HepG2 (cell line): Measurements from ENCODE around the gene PLB1. TPM values are rescaled to one million over a fixed set of nuclear protein-coding genes. Genes with fewer than 3 reads are reported as not detected.

Experiments
- ATAC-seq: fragments of 200-7000 bp; cut with Tn5 transposase; 3 replicates; pipeline ENCODE4 v1.9.1; 2020; ENCODE audit warnings: mild to moderate bottlenecking, moderate library complexity
- BruUV-seq: library from RNA; stranded (reverse); fragments of 400-500 nt; replicated peaks from 2 replicates; lab custom pipeline; 2021; lab: Mats Ljungman, UMichigan
- CTCF ChIA-PET: fragments of 300-600 bp; formaldehyde crosslinking; extraction: SDS; loops from one replicate; lab custom pipeline; 2021; ENCODE audit warnings: low total read pairs, inconsistent platforms, low intra/inter-chr PET ratio; lab: Yijun Ruan, JAX
- POLR2A ChIA-PET: fragments of 350-600 bp; sonication (Branson Sonifier 250); formaldehyde crosslinking; loops from one replicate; lab custom pipeline; 2020; ENCODE audit warnings: antibody characterized with exemption, inconsistent platforms; lab: Yijun Ruan, JAX
- DNase-seq: peaks from one replicate; pipeline ENCODE4 v3.0.0-alpha.2; 2015; ENCODE audit warnings: low spot score
- FAIRE-seq: peaks from 3 replicates; lab custom pipeline; 2011; peaks lifted over from hg19 to GRCh38; lab: Jason Lieb, UNC
- H2AFZ ChIP-seq: one replicate; pipeline ENCODE4 v1.6.1; 2011; ENCODE audit warnings: low read length, inconsistent platforms
- H3K27ac ChIP-seq: fragments of 300-600 bp; 3 replicates; pipeline ENCODE4 v1.8.0; 2011; ENCODE audit warnings: mixed run types, mild to moderate bottlenecking, mixed read lengths, low read length, inconsistent platforms; ENCODE audit not compliant: insufficient read depth; ENCODE audit errors: extremely low read length
- H3K27me3 ChIP-seq, 2 experiments: fragments of 200-600 bp in 1 of 2; 2 replicates in 1 of 2; 3 replicates in 1 of 2; pipeline versions ENCODE4 v1.6.0 to v1.8.0; 2011; ENCODE audit warnings: low read length in 2 of 2, mild to moderate bottlenecking in 2 of 2, moderate library complexity in 2 of 2, inconsistent platforms in 1 of 2; ENCODE audit not compliant: insufficient read depth in 2 of 2, control insufficient read depth in 1 of 2
- H3K36me3 ChIP-seq, 2 experiments: fragments of 200-600 bp in 1 of 2; replicated peaks in 1 of 2; 2 replicates in 1 of 2; 3 replicates in 1 of 2; pipeline versions ENCODE4 v1.5.1 to v1.8.0; 2011; ENCODE audit warnings: low read length in 2 of 2, inconsistent platforms in 1 of 2; ENCODE audit not compliant: insufficient read depth in 2 of 2, control insufficient read depth in 1 of 2
- H3K4me1 ChIP-seq: 2 replicates; pipeline ENCODE4 v1.5.1; 2012; ENCODE audit warnings: low read length, inconsistent platforms; ENCODE audit not compliant: insufficient read depth
- H3K4me2 ChIP-seq: 2 replicates; pipeline ENCODE4 v1.6.0; 2011; ENCODE audit warnings: low read depth, low read length, inconsistent platforms
- H3K4me3 ChIP-seq, 3 experiments: fragments of 200-600 bp in 1 of 3; sonication (generic), shearing (Covaris generic) in 1 of 3; replicated peaks in 1 of 3; 2 replicates each; pipeline ENCODE4 v1.5.1; 2011 to 2016; ENCODE audit warnings: low read length in 3 of 3, inconsistent platforms in 2 of 3, low read depth in 2 of 3, mild to moderate bottlenecking in 2 of 3, control low read depth in 1 of 3, mixed read lengths in 1 of 3; ENCODE audit not compliant: insufficient read depth in 1 of 3
- H3K79me2 ChIP-seq: one replicate; pipeline ENCODE4 v1.6.1; 2011; ENCODE audit warnings: low read length, inconsistent platforms; ENCODE audit not compliant: insufficient read depth
- H3K9ac ChIP-seq: 2 replicates; pipeline ENCODE4 v1.6.0; 2011; ENCODE audit warnings: mild to moderate bottlenecking, low read depth, low read length, inconsistent platforms; ENCODE audit not compliant: insufficient read depth
- H3K9me3 ChIP-seq: 2 replicates; pipeline ENCODE4 v1.5.1; 2012; ENCODE audit warnings: mild to moderate bottlenecking, low read length
- H4K20me1 ChIP-seq: 2 replicates; pipeline ENCODE4 v1.6.0; 2011; ENCODE audit warnings: inconsistent platforms, mild to moderate bottlenecking, low read length, moderate library complexity; ENCODE audit not compliant: insufficient read depth
- ELF4 ChIP-seq: sonication (generic); formaldehyde crosslinking; IDR thresholded peaks from 2 replicates; pipeline ENCODE4 v1.5.0; 2020; ENCODE audit warnings: missing genetic modification reagents, mild to moderate bottlenecking, moderate library complexity, borderline replicate concordance
- KDM4B ChIP-seq: sonication (generic); formaldehyde crosslinking; IDR thresholded peaks from 2 replicates; pipeline ENCODE4 v1.4.0; 2020; ENCODE audit warnings: missing genetic modification reagents
- MAZ ChIP-seq, 2 experiments: sonication (generic) in 1 of 2; formaldehyde crosslinking in 1 of 2; IDR thresholded peaks; 2 replicates each; pipeline versions ENCODE4 v1.5.0 to v1.6.1; 2012 to 2020; ENCODE audit warnings: low read depth in 2 of 2, mild to moderate bottlenecking in 2 of 2, borderline replicate concordance in 1 of 2, improper control_type of control experiment in 1 of 2, low read length in 1 of 2, missing genetic modification reagents in 1 of 2, moderate library complexity in 1 of 2
- NCOR1 ChIP-seq: fragments of 200-600 bp; sonication (generic); IDR thresholded peaks from 2 replicates; pipeline ENCODE4 v1.7.0; 2017; ENCODE audit warnings: antibody characterized with exemption, low read length, borderline replicate concordance
- RBFOX2 ChIP-seq: fragments of 200-400 bp; formaldehyde crosslinking; IDR thresholded peaks from 2 replicates; pipeline ENCODE4 v1.6.1; 2017; ENCODE audit warnings: low read depth, mild to moderate bottlenecking, low read length
- STAT5B ChIP-seq: sonication (generic); formaldehyde crosslinking; IDR thresholded peaks from 2 replicates; pipeline ENCODE4 v1.4.0; 2020; ENCODE audit warnings: missing genetic modification reagents
- ZNF83 ChIP-seq: sonication (generic); formaldehyde crosslinking; IDR thresholded peaks from 2 replicates; pipeline ENCODE4 v1.4.0; 2020; ENCODE audit warnings: missing genetic modification reagents, mild to moderate bottlenecking, borderline replicate concordance
- ZNF878 ChIP-seq: sonication (generic); formaldehyde crosslinking; IDR thresholded peaks from 2 replicates; pipeline ENCODE4 v1.8.1; 2023; ENCODE audit warnings: mild to moderate bottlenecking, missing genetic modification reagents, moderate library complexity
- WGBS: methylation state at CpG from one replicate; pipeline ENCODE4 v1.1.6; 2017; ENCODE audit warnings: low lambda C conversion rate; 5-methylcytosine and 5-hydroxymethylcytosine counted together
- in situ Hi-C: cut with HindIII; loops from 2 replicates; pipeline ENCODE4 v1.10.0; 2017; ENCODE audit warnings: low pct_unique_long_range_greater_than_20kb; ENCODE audit not compliant: extremely low pct_ligation_motif_present
- intact Hi-C: fragments of 100-400 bp; cut with micrococcal nuclease; formaldehyde crosslinking; loops from one replicate; pipeline ENCODE4 v1.10.0; 2022; ENCODE audit not compliant: unreplicated experiment
- polyA plus RNA-seq, 8 experiments: library from polyadenylated mRNA; depleted of rRNA in 3 of 8; stranded (reverse) in 7 of 8; unstranded in 1 of 8; fragments of >200 nt; fragmentation: Illumina TruSeq in 4 of 8; extraction: Trizol in 4 of 8; gene quantifications; 2 replicates each; pipeline versions ENCODE4 v1.2.1 to v1.2.3, GENCODE V29; 2011 to 2016; ENCODE audit warnings: low read depth in 4 of 8, missing spikeins in 1 of 8, mixed read lengths in 1 of 8; ENCODE audit not compliant: insufficient read depth in 1 of 8
- total RNA-seq, 5 experiments: library from RNA; depleted of rRNA; stranded (reverse); fragments of >200 nt; fragmentation: Illumina TruSeq; extraction: Trizol; gene quantifications; 2 replicates each; pipeline ENCODE4 v1.2.3, GENCODE V29; 2016; ENCODE audit warnings: low read depth in 1 of 5
- TF ChIP-seq, protein P1 (sequence below): sonication (generic); formaldehyde crosslinking; IDR thresholded peaks from 2 replicates; pipeline ENCODE4 v1.4.0; 2020; ENCODE audit warnings: mild to moderate bottlenecking, missing genetic modification reagents
- TF ChIP-seq, protein P2 (sequence below): sonication (generic); formaldehyde crosslinking; IDR thresholded peaks from 2 replicates; pipeline ENCODE4 v1.8.0; 2022; ENCODE audit warnings: mild to moderate bottlenecking, missing genetic modification reagents; ENCODE audit not compliant: insufficient replicate concordance
- TF ChIP-seq, protein P3 (sequence below): sonication (generic); formaldehyde crosslinking; IDR thresholded peaks from 2 replicates; pipeline ENCODE4 v1.5.0; 2020; ENCODE audit warnings: missing genetic modification reagents, mild to moderate bottlenecking, borderline replicate concordance
- TF ChIP-seq, protein P4 (sequence below): sonication (generic); formaldehyde crosslinking; IDR thresholded peaks from 2 replicates; pipeline ENCODE4 v1.4.0; 2020; ENCODE audit warnings: mild to moderate bottlenecking, missing genetic modification reagents

PLB1 gene
- total and polyA plus RNA-seq, 2 of the 13 experiments (the other 11 are each of a cell fraction or from before 2014, with no cell fraction given), result 0.20 to 1.8 TPM

DNA sequence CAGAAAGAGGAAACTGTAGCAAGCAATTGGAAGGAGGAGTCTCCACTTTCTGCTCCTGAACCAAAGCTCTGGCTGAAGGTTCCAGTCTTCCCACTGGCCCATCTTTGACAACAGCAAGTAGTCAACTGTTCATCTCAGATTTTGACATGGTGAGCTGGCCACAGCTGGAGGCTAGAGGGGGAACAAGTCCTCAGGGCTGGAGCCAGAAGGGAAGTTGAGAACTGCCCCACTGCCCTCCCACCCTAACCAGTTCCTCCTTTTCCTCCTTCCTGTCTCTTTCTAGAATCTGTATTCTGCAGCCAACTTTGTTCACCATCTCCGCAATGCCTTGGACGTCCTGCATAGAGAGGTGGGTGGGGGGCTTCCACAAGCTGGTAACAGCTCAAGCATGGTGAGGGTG is 105.8 kb downstream of the PLB1 start (continued):
- TF ChIP-seq NCOR1 (no peak), RBFOX2 (no peak), ELF4 (CRISPR knock-in tag) (no peak)
- TF ChIP-seq, protein P1, sequence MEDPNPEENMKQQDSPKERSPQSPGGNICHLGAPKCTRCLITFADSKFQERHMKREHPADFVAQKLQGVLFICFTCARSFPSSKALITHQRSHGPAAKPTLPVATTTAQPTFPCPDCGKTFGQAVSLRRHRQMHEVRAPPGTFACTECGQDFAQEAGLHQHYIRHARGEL (CRISPR knock-in tag), result no peak

DNA sequence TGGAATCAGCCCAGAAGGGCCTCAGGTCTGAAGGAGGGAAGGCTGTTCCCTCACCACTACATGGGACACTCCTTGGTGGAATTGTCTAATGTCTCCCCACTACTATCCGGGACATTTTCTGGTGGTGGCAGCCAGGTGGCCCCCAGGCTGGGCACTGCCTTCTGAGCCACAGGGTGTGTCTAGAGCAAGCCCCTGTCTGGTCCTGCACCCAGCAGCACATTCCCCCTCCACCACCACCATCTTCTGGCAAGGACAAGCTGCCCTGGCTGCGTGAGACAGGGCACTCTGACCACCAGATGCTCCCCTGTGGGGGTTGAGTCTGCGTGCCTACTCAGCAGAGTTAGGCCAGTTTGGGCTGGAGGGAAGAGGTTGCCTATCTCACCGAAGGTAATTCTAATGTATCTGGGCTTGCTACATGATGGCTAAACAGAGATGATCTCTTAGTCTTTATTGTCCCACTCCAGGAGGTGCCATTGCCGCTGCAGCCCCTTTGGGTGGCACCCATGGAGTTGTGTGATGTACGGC is 106.3 kb downstream of the PLB1 start:
- H3K4me2 ChIP-seq, result no peak overlapping the region
- BruUV-seq, result no TSS peak
- WGBS, result 42% methylated on average over 5 of the region's 6 CpGs
- no peaks in the 10 kb centered on the region for H3K36me3 ChIP-seq
- no peak overlapping the region for H3K9ac ChIP-seq
- no peaks in the 10 kb centered on the region for H3K9me3 ChIP-seq
- CTCF ChIA-PET, result no interaction called here
- H3K79me2 ChIP-seq, result no peaks in the 10 kb centered on the region
- no peak overlapping the region for H2AFZ ChIP-seq
- H3K27ac ChIP-seq, result no peak overlapping the region
- in situ Hi-C loops, result no loop called here
- POLR2A ChIA-PET, result no interaction called here
- no peak overlapping the region for H3K4me3 ChIP-seq
- ATAC-seq, result no peak
- intact Hi-C loops, result no loop called here
- no peaks in the 10 kb centered on the region for H4K20me1 ChIP-seq
- no peaks in the 10 kb centered on the region for H3K4me1 ChIP-seq
- peaks cover 3 to 33% of the 10 kb centered on the region in 2 experiments; a peak in 3 of 5 replicates for H3K27me3 ChIP-seq
- FAIRE-seq, result no peak
- no peak for DNase-seq
- TF ChIP-seq STAT5B (CRISPR knock-in tag) (no peak), ZNF878 (CRISPR knock-in tag) (no peak), KDM4B (CRISPR knock-in tag) (no peak), ZNF83 (no peak), MAZ (IDR thresholded peaks at IDR 0.05; ENCODE audit: borderline replicate concordance, low read depth, low read length) (no peak), MAZ (CRISPR knock-in tag; IDR thresholded peaks at IDR 0.05; ENCODE audit: low read depth) (no peak)
- TF ChIP-seq, protein P2, sequence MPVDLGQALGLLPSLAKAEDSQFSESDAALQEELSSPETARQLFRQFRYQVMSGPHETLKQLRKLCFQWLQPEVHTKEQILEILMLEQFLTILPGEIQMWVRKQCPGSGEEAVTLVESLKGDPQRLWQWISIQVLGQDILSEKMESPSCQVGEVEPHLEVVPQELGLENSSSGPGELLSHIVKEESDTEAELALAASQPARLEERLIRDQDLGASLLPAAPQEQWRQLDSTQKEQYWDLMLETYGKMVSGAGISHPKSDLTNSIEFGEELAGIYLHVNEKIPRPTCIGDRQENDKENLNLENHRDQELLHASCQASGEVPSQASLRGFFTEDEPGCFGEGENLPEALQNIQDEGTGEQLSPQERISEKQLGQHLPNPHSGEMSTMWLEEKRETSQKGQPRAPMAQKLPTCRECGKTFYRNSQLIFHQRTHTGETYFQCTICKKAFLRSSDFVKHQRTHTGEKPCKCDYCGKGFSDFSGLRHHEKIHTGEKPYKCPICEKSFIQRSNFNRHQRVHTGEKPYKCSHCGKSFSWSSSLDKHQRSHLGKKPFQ (CRISPR knock-in tag), result no peak
- TF ChIP-seq, protein P3, sequence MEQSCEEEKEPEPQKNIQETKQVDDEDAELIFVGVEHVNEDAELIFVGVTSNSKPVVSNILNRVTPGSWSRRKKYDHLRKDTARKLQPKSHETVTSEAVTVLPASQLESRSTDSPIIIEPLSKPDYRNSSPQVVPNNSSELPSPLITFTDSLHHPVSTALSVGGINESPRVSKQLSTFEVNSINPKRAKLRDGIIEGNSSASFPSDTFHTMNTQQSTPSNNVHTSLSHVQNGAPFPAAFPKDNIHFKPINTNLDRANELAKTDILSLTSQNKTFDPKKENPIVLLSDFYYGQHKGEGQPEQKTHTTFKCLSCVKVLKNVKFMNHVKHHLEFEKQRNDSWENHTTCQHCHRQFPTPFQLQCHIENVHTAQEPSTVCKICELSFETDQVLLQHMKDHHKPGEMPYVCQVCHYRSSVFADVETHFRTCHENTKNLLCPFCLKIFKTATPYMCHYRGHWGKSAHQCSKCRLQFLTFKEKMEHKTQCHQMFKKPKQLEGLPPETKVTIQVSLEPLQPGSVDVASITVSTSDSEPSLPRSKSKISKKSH, result no peak
- TF ChIP-seq, protein P4, sequence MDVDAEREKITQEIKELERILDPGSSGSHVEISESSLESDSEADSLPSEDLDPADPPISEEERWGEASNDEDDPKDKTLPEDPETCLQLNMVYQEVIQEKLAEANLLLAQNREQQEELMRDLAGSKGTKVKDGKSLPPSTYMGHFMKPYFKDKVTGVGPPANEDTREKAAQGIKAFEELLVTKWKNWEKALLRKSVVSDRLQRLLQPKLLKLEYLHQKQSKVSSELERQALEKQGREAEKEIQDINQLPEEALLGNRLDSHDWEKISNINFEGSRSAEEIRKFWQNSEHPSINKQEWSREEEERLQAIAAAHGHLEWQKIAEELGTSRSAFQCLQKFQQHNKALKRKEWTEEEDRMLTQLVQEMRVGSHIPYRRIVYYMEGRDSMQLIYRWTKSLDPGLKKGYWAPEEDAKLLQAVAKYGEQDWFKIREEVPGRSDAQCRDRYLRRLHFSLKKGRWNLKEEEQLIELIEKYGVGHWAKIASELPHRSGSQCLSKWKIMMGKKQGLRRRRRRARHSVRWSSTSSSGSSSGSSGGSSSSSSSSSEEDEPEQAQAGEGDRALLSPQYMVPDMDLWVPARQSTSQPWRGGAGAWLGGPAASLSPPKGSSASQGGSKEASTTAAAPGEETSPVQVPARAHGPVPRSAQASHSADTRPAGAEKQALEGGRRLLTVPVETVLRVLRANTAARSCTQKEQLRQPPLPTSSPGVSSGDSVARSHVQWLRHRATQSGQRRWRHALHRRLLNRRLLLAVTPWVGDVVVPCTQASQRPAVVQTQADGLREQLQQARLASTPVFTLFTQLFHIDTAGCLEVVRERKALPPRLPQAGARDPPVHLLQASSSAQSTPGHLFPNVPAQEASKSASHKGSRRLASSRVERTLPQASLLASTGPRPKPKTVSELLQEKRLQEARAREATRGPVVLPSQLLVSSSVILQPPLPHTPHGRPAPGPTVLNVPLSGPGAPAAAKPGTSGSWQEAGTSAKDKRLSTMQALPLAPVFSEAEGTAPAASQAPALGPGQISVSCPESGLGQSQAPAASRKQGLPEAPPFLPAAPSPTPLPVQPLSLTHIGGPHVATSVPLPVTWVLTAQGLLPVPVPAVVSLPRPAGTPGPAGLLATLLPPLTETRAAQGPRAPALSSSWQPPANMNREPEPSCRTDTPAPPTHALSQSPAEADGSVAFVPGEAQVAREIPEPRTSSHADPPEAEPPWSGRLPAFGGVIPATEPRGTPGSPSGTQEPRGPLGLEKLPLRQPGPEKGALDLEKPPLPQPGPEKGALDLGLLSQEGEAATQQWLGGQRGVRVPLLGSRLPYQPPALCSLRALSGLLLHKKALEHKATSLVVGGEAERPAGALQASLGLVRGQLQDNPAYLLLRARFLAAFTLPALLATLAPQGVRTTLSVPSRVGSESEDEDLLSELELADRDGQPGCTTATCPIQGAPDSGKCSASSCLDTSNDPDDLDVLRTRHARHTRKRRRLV (CRISPR knock-in tag), result no peak
